Bronchial epithelial cell (primary cell): ENCODE measurements around the gene VPREB3. TPM values are rescaled to one million over a fixed set of nuclear protein-coding genes. Genes with fewer than 3 reads are reported as not detected.
A peak's percentile ranks its signal among the peaks of the same experiment; 100 is the strongest.

Experiments
- DNase-seq: peaks from one replicate; pipeline ENCODE4 v3.0.0-alpha.2; 2010; ENCODE audit warnings: low read depth
- FAIRE-seq: peaks from 2 replicates; lab custom pipeline; 2011; peaks lifted over from hg19 to GRCh38; lab: Jason Lieb, UNC
- H3K27me3 ChIP-seq: 2 replicates; pipeline ENCODE4 v1.5.1; 2011; ENCODE audit warnings: low read length; ENCODE audit not compliant: control insufficient read depth, insufficient read depth
- H3K36me3 ChIP-seq: 2 replicates; pipeline ENCODE4 v1.5.1; 2011; ENCODE audit warnings: low read length; ENCODE audit not compliant: control insufficient read depth, insufficient read depth
- H3K4me3 ChIP-seq: 2 replicates; pipeline ENCODE4 v1.5.1; 2011; ENCODE audit warnings: mild to moderate bottlenecking, low read depth, low read length, control low read depth
- CTCF ChIP-seq: IDR thresholded peaks from 2 replicates; pipeline ENCODE4 v1.5.1; 2011; ENCODE audit warnings: mild to moderate bottlenecking, moderate library complexity, low read length, control low read depth, inconsistent platforms; ENCODE audit not compliant: insufficient read depth, severe bottlenecking
- total RNA-seq: library from RNA; depleted of rRNA; stranded (reverse); fragments of >200 nt; gene quantifications from 2 replicates; pipeline ENCODE4 v1.2.1, GENCODE V29; 2014

Gene VPREB3
- total RNA-seq, 1 donor from 2014 or later = not detected

GRCh38 chr22:23796461-23796860 is 42.2 kb upstream of the VPREB3 start:
- DNase-seq (no peak), FAIRE-seq (no peak)
- Histone ChIP-seq H3K27me3 (no peaks in the 10 kb centered on the region), H3K4me3 (no peak overlapping the region), H3K36me3 (peaks cover 32% of the 10 kb centered on the region)
- no peak for TF ChIP-seq CTCF

- no peak overlapping the region for H3K4me3 ChIP-seq
- no peaks in the 10 kb centered on the region for H3K27me3 ChIP-seq
- no peak for TF ChIP-seq CTCF
- peaks cover 19% of the 10 kb centered on the region for H3K36me3 ChIP-seq
- FAIRE-seq (peak; percentile 93), DNase-seq (no peak)
Measured at GRCh38 chr22:23793326-23793725, 39.1 kb upstream of the VPREB3 start.

- H3K27me3 ChIP-seq = no peaks in the 10 kb centered on the region
- TF ChIP-seq CTCF = no peak
- DNase-seq (no peak), FAIRE-seq (no peak)
- peaks cover 19% of the 10 kb centered on the region for H3K36me3 ChIP-seq
- H3K4me3 ChIP-seq = no peak overlapping the region
Measured at GRCh38 chr22:23791738-23792645, 37.8 kb upstream of the VPREB3 start.

- Histone ChIP-seq H3K4me3 (no peak overlapping the region), H3K36me3 (peaks cover 17% of the 10 kb centered on the region), H3K27me3 (no peaks in the 10 kb centered on the region)
- TF ChIP-seq CTCF = no peak
- FAIRE-seq = no peak
- no peak for DNase-seq
Measured at GRCh38 chr22:23790819-23791737, 36.9 kb upstream of the VPREB3 start.

GRCh38 chr22:23789638-23790037 is 35.4 kb upstream of the VPREB3 start:
- no peak for DNase-seq
- no peaks in the 10 kb centered on the region for H3K27me3 ChIP-seq
- no peak overlapping the region for H3K4me3 ChIP-seq
- TF ChIP-seq CTCF = no peak
- peaks cover 16% of the 10 kb centered on the region for H3K36me3 ChIP-seq
- no peak for FAIRE-seq
